GM23248 (cell line): Measurements from ENCODE around the gene DENND4C.

ENCODE experiments used
- EZH2 ChIP-seq: fragments of 200-600 bp; sonication (generic); IDR thresholded peaks from 2 replicates; pipeline ENCODE4 v1.6.1; 2018; ENCODE audit warnings: antibody characterized with exemption, mild to moderate bottlenecking; ENCODE audit not compliant: insufficient read depth, poor library complexity, severe bottlenecking
- EZH2phosphoT487 ChIP-seq: fragments of 200-600 bp; sonication (generic); IDR thresholded peaks from 2 replicates; pipeline ENCODE4 v1.6.1; 2018; ENCODE audit warnings: antibody characterized with exemption, moderate library complexity, mild to moderate bottlenecking, low read depth; ENCODE audit not compliant: insufficient read depth

DNA sequence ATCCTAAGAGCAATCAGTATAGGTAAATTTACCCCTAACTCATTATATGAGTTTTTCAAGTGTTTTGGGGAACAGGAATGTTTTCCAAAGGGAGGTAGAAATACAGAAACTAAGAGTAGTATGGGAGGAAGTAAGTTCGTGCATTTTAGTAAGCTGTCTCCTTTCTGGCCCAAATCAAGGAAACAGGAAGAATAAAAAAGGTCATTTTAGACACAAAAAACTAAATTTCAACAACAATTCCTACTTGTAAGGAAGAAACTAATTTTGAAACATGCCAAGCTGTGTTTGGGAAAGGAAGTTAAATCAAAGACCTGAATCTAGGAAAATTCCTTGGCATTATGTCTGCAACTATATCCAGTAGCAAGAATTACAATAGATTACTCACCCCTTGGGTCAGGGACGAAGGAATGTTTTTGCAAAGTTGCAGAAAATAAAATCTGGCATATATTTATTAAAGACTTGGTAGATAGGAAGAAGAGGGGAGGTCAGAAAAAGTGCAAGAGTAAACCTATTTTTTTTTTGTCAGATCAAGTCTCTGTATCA, 156.1 kb downstream of the DENND4C start:
- TF ChIP-seq EZH2phosphoT487: no peak
- no peak for TF ChIP-seq EZH2
